NCI-H226 (cell line): ENCODE measurements around the gene TMIGD1.
A peak's percentile ranks its signal among the peaks of the same experiment; 100 is the strongest.
"Not testable (repeated sequence)": the region's sequence is repeated elsewhere in the genome, so short reads cannot be mapped to it uniquely, and the experiment has no call there.

ENCODE experiments used
- DNase-seq: peaks from one replicate; pipeline ENCODE4 v3.0.0-alpha.2; 2015

Gene TMIGD1

DNA sequence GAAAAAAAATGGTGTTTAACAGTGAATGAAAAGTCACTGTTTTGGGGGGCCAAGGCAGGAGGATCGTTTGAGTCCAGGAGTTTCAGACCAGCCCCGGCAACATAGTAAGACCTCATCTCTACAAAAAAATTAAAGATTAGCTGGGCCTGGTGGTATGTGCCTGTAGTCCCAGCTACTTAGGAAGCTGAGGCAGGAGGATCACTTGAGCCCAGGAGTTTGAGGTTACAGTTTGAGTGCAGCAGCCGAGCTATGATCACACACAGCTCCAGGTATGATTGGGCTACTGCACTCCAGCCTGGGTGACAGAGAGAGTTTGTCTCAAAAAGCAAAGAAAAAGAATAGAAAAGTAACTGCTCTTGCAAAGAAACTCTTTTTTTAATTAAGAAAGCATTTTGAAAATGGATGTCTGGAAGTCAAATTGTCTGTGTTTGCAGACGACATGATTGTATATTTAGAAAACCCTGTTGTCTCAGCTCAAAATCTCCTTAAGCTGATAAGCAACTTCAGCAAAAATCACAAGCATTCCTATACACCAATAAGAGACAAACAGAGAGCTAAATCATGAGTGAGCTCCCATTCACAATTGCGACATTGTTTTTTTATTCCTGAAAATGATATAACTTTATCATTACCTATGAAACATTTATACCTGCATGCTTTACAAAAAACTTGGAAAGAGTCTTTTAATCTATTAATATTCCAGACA is 24.4 kb upstream of the TMIGD1 start:
- no peak for DNase-seq

- DNase-seq, result no peak
These were observed 23.6 kb upstream of the TMIGD1 start for GRCh38 chr17:30357476-30357875.

GRCh38 chr17:30354701-30355100 is 20.8 kb upstream of the TMIGD1 start:
- no peak for DNase-seq

DNA sequence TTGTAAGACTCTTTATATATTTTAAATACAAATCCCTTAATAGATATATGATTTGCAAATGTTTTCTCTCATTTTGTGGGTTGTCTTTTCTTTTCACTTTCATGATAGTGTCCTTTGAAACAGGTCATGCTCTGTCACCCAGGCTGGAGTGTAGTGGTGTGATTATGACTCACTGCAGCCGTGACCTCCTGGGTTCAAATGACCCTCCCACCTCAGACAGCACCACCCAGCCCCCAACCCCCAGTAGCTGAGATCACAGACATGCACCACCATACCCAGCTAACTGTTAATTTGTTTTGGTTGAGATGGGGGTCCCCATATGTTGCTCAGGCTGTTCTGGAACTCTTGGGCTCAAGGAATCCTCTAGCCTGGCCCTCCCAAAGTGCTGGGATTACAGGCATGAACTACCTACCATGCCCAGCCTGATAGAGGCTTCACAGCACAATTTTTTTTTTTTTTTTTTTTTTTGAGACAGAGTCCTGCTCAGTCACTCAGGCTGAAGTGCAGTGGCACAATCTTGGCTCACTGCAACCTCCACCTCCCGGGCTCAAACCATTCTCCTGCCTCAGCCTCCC is 18.5 kb upstream of the TMIGD1 start:
- DNase-seq, result no peak

- no peak for DNase-seq
These were observed 17.9 kb upstream of the TMIGD1 start for GRCh38 chr17:30351735-30352134.

DNA sequence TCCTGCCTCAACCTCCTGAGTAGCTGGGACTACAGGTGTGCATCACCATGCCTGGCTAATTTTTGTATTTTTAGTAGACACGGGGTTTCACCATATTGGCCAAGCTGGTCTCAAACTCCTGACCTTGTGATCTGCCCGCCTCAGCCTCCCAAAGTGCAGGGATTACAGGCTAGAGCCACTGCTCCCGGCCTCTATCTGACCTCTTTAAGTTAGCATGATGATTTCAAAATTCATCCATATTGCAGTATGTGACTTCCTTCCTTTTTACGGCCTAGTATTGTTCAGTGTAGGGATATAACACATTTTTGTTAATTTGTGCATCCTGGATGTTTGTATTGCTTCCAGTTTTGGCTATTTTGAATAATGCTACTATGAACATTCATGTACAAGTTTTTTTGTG is 17.4 kb upstream of the TMIGD1 start:
- DNase-seq, result not testable (repeated sequence)

- no peak for DNase-seq
These were observed 15.4 kb upstream of the TMIGD1 start for GRCh38 chr17:30349252-30349651.

DNA sequence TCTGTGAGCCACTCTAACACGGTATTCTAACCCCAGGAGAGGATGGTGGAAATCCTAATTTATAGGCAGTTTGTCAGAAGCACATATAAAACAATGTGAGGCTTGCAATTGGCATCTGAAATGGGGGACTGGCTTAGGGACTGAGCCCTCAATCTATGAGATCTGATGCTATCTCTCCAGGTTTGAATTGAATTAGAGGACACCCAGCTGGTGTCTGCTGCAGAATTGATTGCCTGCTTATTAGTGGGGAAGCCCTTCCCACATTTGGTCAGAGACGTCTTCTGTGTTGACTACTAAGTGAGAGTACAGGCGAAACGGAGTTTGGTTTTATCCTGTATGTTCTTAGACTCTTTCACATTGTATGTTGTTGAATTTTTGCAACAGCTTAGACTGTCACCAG is 13.6 kb upstream of the TMIGD1 start:
- DNase-seq, result no peak

DNA sequence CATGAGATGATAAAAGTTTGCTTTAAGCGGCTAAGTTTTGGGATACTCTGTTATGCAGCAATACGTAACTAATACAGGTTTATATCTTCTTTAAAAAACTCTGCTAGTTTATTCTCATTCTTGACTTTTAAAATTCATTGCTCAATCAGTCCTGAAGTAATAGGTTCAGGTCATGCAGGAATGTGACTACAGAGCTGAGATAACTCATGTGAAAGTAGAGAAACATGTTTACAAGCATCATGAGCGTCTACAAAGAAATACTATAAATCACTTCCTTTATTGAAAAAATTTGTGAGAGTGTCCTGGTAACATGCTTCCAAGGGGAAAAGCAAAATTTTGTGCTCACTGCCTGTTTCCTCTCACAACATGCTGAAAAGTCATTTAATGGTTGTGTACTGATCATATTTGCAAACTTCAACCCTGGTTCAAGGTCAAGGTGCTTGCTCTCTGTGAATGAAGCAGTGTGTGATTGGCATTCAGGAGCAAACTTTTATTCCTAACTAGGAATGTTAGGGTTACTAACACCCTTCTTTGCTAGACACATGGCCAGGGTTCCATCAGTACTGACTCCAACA is 12.5 kb upstream of the TMIGD1 start:
- no peak for DNase-seq

GRCh38 chr17:30345527-30346075 is 11.7 kb upstream of the TMIGD1 start:
- peak; percentile 22 for DNase-seq

- DNase-seq, result no peak
These were observed 11.2 kb upstream of the TMIGD1 start for GRCh38 chr17:30345089-30345433.

DNA sequence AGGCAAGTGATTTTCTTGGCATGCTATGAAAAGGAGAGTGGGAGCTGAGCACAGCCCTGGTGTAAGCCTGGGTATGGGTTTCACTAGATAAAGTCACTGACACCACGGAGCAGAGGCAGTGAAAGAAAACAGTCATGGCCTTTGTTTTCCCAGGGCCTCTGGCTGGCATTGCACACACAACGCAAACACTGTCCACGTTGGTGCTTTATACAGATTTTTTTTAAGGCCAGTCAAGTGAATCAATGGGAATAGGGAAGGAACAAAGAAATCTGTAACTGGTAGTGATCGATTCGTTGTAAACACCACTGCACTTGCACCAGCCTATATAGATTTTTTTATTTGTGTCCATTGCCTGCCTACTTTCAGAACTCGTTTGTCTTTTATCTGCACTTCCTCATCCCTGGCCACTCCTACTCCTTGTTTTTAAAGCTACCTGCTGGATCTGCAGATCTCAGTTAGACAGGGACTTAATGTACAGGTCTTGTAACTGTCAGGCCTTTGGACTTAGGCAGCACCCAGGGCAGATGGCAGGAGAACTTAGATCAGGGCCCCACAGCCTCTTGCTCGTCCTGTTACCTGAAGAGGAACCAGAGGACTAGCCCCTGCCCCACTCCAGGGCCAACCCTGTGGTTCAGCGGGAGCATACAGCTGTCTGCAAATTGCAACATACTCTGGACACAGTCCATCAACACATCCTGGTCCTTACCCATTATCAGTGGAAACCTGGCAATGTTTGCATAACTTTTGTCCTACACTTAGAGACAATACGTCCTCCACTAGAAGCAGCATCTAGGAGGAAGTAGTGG is 10.6 kb upstream of the TMIGD1 start:
- peak; percentile 47 for DNase-seq

- no peak for DNase-seq
These were observed 9.9 kb upstream of the TMIGD1 start for GRCh38 chr17:30343796-30344195.

- DNase-seq, result not testable (repeated sequence)
These were observed 9.4 kb upstream of the TMIGD1 start for GRCh38 chr17:30343244-30343643.

- DNase-seq, result no peak
These were observed 7.9 kb upstream of the TMIGD1 start for GRCh38 chr17:30341703-30342249.

DNA sequence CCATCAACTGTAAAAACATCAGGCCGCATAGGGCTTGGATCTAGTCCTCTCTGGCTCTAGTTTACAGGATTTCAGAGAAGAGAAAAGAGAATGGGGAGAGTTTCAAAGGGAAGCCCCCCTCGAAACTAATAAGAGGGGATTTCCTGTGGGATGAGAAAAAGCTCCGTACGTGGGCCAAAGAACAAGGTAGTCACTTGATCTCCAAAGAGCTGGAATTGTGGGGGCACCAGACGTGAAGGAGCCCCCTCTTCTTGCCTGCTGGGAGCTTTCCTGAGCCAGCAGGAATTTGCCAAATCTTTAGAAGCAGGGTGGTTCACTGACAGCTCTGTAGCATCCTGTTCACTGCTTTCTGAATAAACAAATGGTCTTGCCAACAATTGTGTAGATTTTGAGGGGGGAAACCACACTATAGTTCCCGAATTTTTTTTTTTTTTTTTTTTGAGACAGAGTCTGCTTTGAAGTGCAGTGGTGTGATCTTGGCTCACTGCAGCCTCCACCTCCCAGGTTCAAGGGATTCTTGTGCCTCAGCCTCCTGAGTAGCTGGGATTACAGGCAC is 7.0 kb upstream of the TMIGD1 start:
- DNase-seq, result no peak

GRCh38 chr17:30339086-30339485 is 5.2 kb upstream of the TMIGD1 start:
- DNase-seq, result no peak

DNA sequence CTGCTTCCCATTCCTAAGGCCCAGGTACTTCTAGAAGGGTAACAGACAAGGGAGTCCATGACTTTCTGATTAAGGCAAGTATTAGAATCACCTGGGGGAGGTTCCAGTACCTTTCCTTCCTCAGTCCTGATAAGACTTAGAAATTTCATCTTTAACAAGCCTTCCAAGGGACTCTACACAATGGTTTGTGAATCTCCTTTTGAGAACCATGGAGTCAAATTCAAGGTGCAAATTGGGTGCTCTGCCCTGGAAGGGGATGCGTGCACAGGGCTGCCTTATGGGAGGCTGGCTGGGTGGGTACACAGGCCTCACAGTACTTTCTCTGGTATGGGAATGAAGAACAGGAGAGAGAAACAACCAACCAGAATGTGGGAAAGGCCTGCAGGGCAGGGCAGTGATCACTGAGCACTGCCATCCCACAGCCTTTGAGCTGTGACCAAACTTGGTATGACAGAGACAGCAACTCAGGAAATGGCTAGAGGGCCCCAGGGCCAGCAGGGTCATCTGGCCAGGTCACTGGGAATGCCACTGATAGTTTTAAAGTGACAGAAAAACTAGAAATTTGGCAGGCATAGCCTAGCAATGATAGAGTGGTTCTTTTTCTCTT is 3.6 kb upstream of the TMIGD1 start:
- DNase-seq, result no peak

DNA sequence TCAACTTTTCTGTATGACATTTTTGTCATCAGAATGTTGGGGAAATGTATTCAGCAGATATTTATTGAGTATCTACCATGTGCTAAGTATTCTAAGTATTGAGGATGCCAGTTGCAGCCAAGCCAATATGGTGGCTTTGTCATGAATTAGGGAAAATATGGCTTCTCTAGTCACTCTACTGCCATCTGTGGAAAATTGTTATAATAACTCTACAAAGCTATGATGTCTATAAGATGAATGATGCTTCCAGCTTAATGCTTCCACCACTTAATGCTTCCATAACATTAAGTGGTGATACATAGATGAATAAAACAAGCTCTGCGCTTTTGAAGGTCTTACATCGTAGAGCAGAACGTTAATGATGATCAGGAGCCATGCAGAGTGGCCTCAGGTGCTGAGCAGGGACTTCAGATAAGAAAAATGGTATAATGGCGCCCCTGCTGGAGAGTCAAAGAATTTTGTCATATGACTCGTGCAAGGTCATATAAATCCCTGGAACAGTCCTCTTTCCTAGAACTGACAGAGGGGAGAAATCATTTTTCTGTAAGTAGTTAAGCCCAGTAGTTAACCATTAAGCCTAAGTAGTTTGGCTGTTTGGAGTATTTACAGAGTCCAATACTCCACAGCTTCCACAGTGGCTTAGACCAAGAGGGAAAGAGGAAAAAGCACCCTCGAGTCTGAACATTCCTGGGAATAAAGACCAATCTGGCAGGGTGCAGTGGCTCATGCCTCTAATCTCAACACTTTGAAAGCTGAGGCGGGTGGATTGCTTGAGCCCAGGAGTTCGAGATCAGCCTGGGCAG is 2.7 kb upstream of the TMIGD1 start:
- peak; percentile 17 for DNase-seq

DNA sequence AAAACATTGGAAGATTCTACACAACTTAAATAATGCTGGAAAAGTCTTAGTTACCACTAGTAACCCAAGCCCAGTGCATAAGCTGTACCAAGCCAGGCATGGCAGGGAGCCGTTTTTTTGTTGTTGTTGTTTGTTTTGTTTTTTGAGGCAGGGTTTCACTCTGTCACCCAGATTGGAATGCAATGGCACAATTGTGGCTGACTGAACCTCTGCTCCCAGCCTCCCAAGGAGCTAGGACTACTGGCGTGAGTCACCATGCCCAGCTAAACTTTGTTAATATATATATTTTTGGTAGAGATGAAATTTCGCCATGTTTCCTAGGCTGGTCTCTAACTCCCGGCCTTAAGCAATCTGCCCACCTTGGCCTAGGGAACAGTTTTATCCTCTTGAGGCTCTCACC is 564 bp upstream of the TMIGD1 start:
- DNase-seq, result no peak

DNA sequence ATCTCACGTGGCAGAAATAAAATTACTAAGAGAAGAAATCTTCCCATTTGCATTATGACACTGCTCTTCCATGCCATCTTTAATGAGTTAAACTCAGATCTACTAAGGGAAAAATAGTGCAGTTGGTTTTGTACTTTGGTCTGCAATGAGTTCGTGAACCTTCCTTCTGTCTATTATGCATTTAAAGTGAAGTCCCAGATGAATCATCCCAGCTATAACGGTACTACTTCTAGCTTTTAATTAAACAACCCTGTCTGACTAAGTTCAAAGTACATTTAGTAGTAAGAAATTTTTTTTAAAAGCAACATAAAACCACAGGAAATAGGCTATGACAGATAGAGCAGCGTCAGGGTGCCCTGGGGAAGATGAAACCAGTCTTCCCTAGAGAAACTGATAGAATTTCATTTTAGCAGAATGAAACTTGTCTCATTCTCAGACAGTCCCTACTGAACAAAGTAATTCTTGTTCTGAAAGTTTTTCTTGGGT is 1.8 kb downstream of the TMIGD1 start:
- DNase-seq, result no peak
